H1 (cell line): ENCODE measurements around the gene TNRC6B.

Experiments used
- CBX5 ChIP-seq: fragments of 300-800, 300-1000 bp; sonication (generic); IDR thresholded peaks from 2 replicates; pipeline ENCODE4 v1.7.1; 2016; ENCODE audit warnings: antibody characterized with exemption, low read length, low read depth
- JUND ChIP-seq: IDR thresholded peaks from 2 replicates; pipeline ENCODE4 v1.6.1; 2011; ENCODE audit warnings: mild to moderate bottlenecking, improper control_type of control experiment, low read length
- SIN3A ChIP-seq, 2 experiments: IDR thresholded peaks in 1 of 2; conservative IDR thresholded peaks in 1 of 2; 2 replicates each; pipeline ENCODE4 v1.6.1; 2011 to 2012; ENCODE audit warnings: low read length in 2 of 2, improper control_type of control experiment in 1 of 2, low read depth in 1 of 2, mild to moderate bottlenecking in 1 of 2
- TCF12 ChIP-seq: IDR thresholded peaks from 2 replicates; pipeline ENCODE4 v1.6.1; 2011; ENCODE audit warnings: low read depth, mild to moderate bottlenecking, low read length
- TF ChIP-seq, protein P1 (sequence below), 3 experiments: IDR thresholded peaks; 1 replicate in 2 of 3; 2 replicates in 1 of 3; pipeline versions ENCODE4 v1.5.1 to v1.6.1; 2011; ENCODE audit warnings: low read length in 3 of 3, mild to moderate bottlenecking in 3 of 3, inconsistent platforms in 2 of 3, low read depth in 1 of 3, moderate library complexity in 1 of 3; ENCODE audit not compliant: insufficient read depth in 1 of 3; ENCODE audit errors: control extremely low read depth in 1 of 3
- TF ChIP-seq, protein P2 (sequence below): IDR thresholded peaks from 2 replicates; pipeline ENCODE4 v1.6.1; 2011; ENCODE audit warnings: low read length, improper control_type of control experiment
- TF ChIP-seq, protein P3 (sequence below): fragments of 300-600 bp; sonication (generic); IDR thresholded peaks from 2 replicates; pipeline ENCODE4 v1.7.1; 2012; ENCODE audit warnings: low read length, moderate library complexity, mild to moderate bottlenecking, inconsistent platforms; ENCODE audit not compliant: insufficient replicate concordance

DNA sequence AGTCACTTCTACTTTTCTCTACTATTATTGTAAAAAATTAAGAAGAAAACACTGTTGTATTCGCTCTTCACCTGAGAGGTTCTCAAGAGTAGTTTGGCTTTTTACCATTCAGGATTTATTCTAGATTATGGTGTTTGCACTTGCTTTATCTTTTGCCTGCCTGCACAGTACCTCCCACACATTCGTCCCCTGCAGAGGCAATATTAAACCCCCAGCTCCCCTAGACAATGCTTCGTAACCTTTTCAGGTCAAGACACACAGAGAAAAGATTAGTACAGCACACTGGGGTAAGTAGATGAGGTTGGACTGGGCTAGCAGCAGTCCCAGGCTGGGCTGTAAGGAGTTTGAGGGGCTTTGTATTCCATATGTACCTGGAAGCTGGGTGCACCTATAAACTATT is 62.4 kb downstream of the TNRC6B start:
- TF ChIP-seq, protein P1, sequence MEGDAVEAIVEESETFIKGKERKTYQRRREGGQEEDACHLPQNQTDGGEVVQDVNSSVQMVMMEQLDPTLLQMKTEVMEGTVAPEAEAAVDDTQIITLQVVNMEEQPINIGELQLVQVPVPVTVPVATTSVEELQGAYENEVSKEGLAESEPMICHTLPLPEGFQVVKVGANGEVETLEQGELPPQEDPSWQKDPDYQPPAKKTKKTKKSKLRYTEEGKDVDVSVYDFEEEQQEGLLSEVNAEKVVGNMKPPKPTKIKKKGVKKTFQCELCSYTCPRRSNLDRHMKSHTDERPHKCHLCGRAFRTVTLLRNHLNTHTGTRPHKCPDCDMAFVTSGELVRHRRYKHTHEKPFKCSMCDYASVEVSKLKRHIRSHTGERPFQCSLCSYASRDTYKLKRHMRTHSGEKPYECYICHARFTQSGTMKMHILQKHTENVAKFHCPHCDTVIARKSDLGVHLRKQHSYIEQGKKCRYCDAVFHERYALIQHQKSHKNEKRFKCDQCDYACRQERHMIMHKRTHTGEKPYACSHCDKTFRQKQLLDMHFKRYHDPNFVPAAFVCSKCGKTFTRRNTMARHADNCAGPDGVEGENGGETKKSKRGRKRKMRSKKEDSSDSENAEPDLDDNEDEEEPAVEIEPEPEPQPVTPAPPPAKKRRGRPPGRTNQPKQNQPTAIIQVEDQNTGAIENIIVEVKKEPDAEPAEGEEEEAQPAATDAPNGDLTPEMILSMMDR (IDR thresholded peaks at IDR 0.05; ENCODE audit: control extremely low read depth in 1 of 3, insufficient read depth in 1 of 3, low read depth in 1 of 3, low read length in 3 of 3): no peak
- TF ChIP-seq TCF12 (no peak), SIN3A (conservative IDR thresholded peaks at IDR 0.05 in 1 of 2, IDR thresholded peaks at IDR 0.05 in 1 of 2; ENCODE audit: low read depth in 1 of 2, low read length in 2 of 2) (no peak), CBX5 (no peak), JUND (no peak)
- TF ChIP-seq, protein P2, sequence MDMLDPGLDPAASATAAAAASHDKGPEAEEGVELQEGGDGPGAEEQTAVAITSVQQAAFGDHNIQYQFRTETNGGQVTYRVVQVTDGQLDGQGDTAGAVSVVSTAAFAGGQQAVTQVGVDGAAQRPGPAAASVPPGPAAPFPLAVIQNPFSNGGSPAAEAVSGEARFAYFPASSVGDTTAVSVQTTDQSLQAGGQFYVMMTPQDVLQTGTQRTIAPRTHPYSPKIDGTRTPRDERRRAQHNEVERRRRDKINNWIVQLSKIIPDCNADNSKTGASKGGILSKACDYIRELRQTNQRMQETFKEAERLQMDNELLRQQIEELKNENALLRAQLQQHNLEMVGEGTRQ: no peak
- TF ChIP-seq, protein P3, sequence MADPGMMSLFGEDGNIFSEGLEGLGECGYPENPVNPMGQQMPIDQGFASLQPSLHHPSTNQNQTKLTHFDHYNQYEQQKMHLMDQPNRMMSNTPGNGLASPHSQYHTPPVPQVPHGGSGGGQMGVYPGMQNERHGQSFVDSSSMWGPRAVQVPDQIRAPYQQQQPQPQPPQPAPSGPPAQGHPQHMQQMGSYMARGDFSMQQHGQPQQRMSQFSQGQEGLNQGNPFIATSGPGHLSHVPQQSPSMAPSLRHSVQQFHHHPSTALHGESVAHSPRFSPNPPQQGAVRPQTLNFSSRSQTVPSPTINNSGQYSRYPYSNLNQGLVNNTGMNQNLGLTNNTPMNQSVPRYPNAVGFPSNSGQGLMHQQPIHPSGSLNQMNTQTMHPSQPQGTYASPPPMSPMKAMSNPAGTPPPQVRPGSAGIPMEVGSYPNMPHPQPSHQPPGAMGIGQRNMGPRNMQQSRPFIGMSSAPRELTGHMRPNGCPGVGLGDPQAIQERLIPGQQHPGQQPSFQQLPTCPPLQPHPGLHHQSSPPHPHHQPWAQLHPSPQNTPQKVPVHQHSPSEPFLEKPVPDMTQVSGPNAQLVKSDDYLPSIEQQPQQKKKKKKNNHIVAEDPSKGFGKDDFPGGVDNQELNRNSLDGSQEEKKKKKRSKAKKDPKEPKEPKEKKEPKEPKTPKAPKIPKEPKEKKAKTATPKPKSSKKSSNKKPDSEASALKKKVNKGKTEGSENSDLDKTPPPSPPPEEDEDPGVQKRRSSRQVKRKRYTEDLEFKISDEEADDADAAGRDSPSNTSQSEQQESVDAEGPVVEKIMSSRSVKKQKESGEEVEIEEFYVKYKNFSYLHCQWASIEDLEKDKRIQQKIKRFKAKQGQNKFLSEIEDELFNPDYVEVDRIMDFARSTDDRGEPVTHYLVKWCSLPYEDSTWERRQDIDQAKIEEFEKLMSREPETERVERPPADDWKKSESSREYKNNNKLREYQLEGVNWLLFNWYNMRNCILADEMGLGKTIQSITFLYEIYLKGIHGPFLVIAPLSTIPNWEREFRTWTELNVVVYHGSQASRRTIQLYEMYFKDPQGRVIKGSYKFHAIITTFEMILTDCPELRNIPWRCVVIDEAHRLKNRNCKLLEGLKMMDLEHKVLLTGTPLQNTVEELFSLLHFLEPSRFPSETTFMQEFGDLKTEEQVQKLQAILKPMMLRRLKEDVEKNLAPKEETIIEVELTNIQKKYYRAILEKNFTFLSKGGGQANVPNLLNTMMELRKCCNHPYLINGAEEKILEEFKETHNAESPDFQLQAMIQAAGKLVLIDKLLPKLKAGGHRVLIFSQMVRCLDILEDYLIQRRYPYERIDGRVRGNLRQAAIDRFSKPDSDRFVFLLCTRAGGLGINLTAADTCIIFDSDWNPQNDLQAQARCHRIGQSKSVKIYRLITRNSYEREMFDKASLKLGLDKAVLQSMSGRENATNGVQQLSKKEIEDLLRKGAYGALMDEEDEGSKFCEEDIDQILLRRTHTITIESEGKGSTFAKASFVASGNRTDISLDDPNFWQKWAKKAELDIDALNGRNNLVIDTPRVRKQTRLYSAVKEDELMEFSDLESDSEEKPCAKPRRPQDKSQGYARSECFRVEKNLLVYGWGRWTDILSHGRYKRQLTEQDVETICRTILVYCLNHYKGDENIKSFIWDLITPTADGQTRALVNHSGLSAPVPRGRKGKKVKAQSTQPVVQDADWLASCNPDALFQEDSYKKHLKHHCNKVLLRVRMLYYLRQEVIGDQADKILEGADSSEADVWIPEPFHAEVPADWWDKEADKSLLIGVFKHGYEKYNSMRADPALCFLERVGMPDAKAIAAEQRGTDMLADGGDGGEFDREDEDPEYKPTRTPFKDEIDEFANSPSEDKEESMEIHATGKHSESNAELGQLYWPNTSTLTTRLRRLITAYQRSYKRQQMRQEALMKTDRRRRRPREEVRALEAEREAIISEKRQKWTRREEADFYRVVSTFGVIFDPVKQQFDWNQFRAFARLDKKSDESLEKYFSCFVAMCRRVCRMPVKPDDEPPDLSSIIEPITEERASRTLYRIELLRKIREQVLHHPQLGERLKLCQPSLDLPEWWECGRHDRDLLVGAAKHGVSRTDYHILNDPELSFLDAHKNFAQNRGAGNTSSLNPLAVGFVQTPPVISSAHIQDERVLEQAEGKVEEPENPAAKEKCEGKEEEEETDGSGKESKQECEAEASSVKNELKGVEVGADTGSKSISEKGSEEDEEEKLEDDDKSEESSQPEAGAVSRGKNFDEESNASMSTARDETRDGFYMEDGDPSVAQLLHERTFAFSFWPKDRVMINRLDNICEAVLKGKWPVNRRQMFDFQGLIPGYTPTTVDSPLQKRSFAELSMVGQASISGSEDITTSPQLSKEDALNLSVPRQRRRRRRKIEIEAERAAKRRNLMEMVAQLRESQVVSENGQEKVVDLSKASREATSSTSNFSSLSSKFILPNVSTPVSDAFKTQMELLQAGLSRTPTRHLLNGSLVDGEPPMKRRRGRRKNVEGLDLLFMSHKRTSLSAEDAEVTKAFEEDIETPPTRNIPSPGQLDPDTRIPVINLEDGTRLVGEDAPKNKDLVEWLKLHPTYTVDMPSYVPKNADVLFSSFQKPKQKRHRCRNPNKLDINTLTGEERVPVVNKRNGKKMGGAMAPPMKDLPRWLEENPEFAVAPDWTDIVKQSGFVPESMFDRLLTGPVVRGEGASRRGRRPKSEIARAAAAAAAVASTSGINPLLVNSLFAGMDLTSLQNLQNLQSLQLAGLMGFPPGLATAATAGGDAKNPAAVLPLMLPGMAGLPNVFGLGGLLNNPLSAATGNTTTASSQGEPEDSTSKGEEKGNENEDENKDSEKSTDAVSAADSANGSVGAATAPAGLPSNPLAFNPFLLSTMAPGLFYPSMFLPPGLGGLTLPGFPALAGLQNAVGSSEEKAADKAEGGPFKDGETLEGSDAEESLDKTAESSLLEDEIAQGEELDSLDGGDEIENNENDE: no peak
